Body of pancreas (tissue), 4 donors: ENCODE results near the gene BCL7C. TPM values are rescaled to one million over a fixed set of nuclear protein-coding genes. Genes with fewer than 3 reads are reported as not detected.

Experiments used
- ATAC-seq: fragments of 150-250 bp; one replicate; pipeline ENCODE4 v1.9.1; 2016
- DNase-seq, 4 donors: peaks; one replicate each; pipeline ENCODE4 v3.0.0-alpha.2; 2019
- H3K27ac ChIP-seq, 4 donors: fragments of 200-600 bp; sonication (generic); 1 replicate in 3 of 4; 2 replicates in 1 of 4; pipeline versions ENCODE4 v1.5.1 to v1.6.1; 2016 to 2019; ENCODE audit warnings: mild to moderate bottlenecking in 1 of 4, mixed read lengths in 1 of 4, moderate library complexity in 1 of 4
- H3K27me3 ChIP-seq, 2 donors: fragments of 200-600 bp; sonication (generic); one replicate each; pipeline ENCODE4 v1.6.0; 2016; ENCODE audit warnings: mild to moderate bottlenecking in 1 of 2
- H3K36me3 ChIP-seq, 2 donors: fragments of 200-600 bp; sonication (generic); replicated peaks in 1 of 2; 2 replicates each; pipeline ENCODE4 v1.5.1; 2016; ENCODE audit warnings: low read depth in 2 of 2; ENCODE audit not compliant: insufficient read depth in 1 of 2
- H3K4me1 ChIP-seq: fragments of 200-600 bp; sonication (generic); one replicate; pipeline ENCODE4 v1.6.0; 2016
- H3K4me3 ChIP-seq, 2 donors: fragments of 200-600 bp; sonication (generic); 1 replicate in 1 of 2; 2 replicates in 1 of 2; pipeline ENCODE4 v1.5.1; 2016 to 2019
- H3K9me3 ChIP-seq, 3 donors: fragments of 200-600 bp; sonication (generic); 1 replicate in 2 of 3; 2 replicates in 1 of 3; pipeline ENCODE4 v1.5.1; 2016
- POLR2A ChIP-seq, 3 donors: fragments of 450-650 bp; IDR thresholded peaks; one replicate each; pipeline ENCODE4 v1.6.1; 2016; ENCODE audit warnings: antibody characterized with exemption in 3 of 3, mild to moderate bottlenecking in 2 of 3
- WGBS, 2 donors: methylation state at CpG; one replicate each; pipeline ENCODE4 v1.1.5; 2017; 5-methylcytosine and 5-hydroxymethylcytosine counted together
- intact Hi-C: fragments of 100-400 bp; cut with DNase I; formaldehyde crosslinking; loops from one replicate; pipeline ENCODE4 v1.15.1; 2023
- total RNA-seq, 2 donors: library from RNA; depleted of rRNA; stranded (reverse); fragments of >200 nt; gene quantifications; one replicate each; pipeline ENCODE4 v1.1.0, GENCODE V29; 2016
- TF ChIP-seq, protein P1 (sequence below), 7 experiments: fragments of 450-650 bp in 4 of 7; fragments of 200-600 bp in 3 of 7; sonication (generic) in 3 of 7; IDR thresholded peaks; one replicate each; pipeline ENCODE4 v1.5.1; 2016 to 2019; ENCODE audit warnings: antibody characterized with exemption in 7 of 7

BCL7C gene
- total RNA-seq, 2 donors from 2014 or later: 19.8 to 24.1 TPM

- no peaks in the 10 kb centered on the region for H3K36me3 ChIP-seq
- peaks cover 7% of the 10 kb centered on the region for H3K4me1 ChIP-seq
- H3K4me3 ChIP-seq: no peak overlapping the region
- ATAC-seq (no peak), DNase-seq (no peak)
- H3K27ac ChIP-seq: no peak overlapping the region
- no peaks in the 10 kb centered on the region for H3K27me3 ChIP-seq
- no peak for TF ChIP-seq POLR2A (IDR thresholded peaks at IDR 0.05)
- TF ChIP-seq, protein P1, sequence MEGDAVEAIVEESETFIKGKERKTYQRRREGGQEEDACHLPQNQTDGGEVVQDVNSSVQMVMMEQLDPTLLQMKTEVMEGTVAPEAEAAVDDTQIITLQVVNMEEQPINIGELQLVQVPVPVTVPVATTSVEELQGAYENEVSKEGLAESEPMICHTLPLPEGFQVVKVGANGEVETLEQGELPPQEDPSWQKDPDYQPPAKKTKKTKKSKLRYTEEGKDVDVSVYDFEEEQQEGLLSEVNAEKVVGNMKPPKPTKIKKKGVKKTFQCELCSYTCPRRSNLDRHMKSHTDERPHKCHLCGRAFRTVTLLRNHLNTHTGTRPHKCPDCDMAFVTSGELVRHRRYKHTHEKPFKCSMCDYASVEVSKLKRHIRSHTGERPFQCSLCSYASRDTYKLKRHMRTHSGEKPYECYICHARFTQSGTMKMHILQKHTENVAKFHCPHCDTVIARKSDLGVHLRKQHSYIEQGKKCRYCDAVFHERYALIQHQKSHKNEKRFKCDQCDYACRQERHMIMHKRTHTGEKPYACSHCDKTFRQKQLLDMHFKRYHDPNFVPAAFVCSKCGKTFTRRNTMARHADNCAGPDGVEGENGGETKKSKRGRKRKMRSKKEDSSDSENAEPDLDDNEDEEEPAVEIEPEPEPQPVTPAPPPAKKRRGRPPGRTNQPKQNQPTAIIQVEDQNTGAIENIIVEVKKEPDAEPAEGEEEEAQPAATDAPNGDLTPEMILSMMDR (IDR thresholded peaks at IDR 0.05): no peak
- H3K9me3 ChIP-seq: no peaks in the 10 kb centered on the region
- WGBS, 2 donors: 72 to 81% methylated on average over 4 of the region's 4 CpGs
- intact Hi-C loops: no loop called here
Observed at GRCh38 chr16:30846649-30847402, 47.1 kb downstream of the BCL7C start.

- Histone ChIP-seq H3K4me3 (no peak overlapping the region), H3K27me3 (no peaks in the 10 kb centered on the region), H3K36me3 (no peaks in the 10 kb centered on the region), H3K27ac (peak overlapping the region in 3 of 4 donors; percentile 26 to 58 (median 34)), H3K4me1 (peaks cover 13% of the 10 kb centered on the region), H3K9me3 (no peaks in the 10 kb centered on the region)
- ATAC-seq (peak; percentile 92), DNase-seq (peak; percentile 75 to 90 (median 80))
- intact Hi-C loops: loop anchor here (5.0 kb wide), 1 partner anchor 62 kb away; no protein-coding TSS in a partner anchor
- TF ChIP-seq, protein P1 (IDR thresholded peaks at IDR 0.05): peak; percentile 56 to 95 (median 91)
- TF ChIP-seq POLR2A (IDR thresholded peaks at IDR 0.05): no peak
- WGBS, 2 donors: 40 to 43% methylated on average over 8 of the region's 8 CpGs
Observed at GRCh38 chr16:30844671-30845449, 49.0 kb downstream of the BCL7C start.

DNA sequence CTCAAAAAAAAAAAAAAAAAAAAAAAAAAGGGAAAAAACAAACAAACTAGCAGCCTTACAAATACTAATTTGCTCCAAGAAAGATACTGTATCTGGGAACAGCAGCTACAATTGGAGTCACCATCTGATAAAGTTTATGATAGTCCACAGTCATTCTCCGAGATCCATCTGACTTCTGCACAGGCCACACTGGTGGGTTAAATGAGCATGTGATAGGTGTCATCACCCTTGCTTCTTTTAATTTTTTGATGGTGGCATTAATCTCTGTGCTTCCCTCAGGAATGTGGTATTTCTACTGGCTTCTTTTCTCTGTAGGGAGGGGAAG lies 49.6 kb downstream of the BCL7C start:
- Histone ChIP-seq H3K9me3 (no peaks in the 10 kb centered on the region), H3K27me3 (no peaks in the 10 kb centered on the region), H3K36me3 (no peaks in the 10 kb centered on the region), H3K4me1 (peaks cover 18% of the 10 kb centered on the region), H3K4me3 (no peak overlapping the region), H3K27ac (no peak overlapping the region)
- TF ChIP-seq, protein P1 (IDR thresholded peaks at IDR 0.05): no peak
- no peak for TF ChIP-seq POLR2A (IDR thresholded peaks at IDR 0.05)
- intact Hi-C loops: loop anchor here (5.0 kb wide), 1 partner anchor 63 kb away; no protein-coding TSS in a partner anchor
- ATAC-seq (no peak), DNase-seq (no peak)
- 43% methylated on average over 1 of the region's 1 CpG for WGBS, 2 donors

- Histone ChIP-seq H3K4me3 (no peak overlapping the region), H3K4me1 (peaks cover 25% of the 10 kb centered on the region), H3K36me3 (no peaks in the 10 kb centered on the region), H3K9me3 (no peaks in the 10 kb centered on the region), H3K27ac (no peak overlapping the region), H3K27me3 (no peaks in the 10 kb centered on the region)
- TF ChIP-seq, protein P1 (IDR thresholded peaks at IDR 0.05): no peak
- TF ChIP-seq POLR2A (IDR thresholded peaks at IDR 0.05): no peak
- ATAC-seq (no peak), DNase-seq (no peak)
- intact Hi-C loops: loop anchor here (5.0 kb wide), 1 partner anchor 64 kb away; no protein-coding TSS in a partner anchor
- 66 to 81% methylated on average over 5 of the region's 5 CpGs for WGBS, 2 donors
Observed at GRCh38 chr16:30843501-30843900, 50.4 kb downstream of the BCL7C start.
